SJSA1 (cell line): ENCODE results near the gene CATSPERZ. TPM values are rescaled to one million over a fixed set of nuclear protein-coding genes. Genes with fewer than 3 reads are reported as not detected.
A peak's percentile ranks its signal among the peaks of the same experiment; 100 is the strongest.

Source experiments
- DNase-seq, 2 experiments: peaks; one replicate each; pipeline ENCODE4 v3.0.0-alpha.2; 2015 to 2020; ENCODE audit warnings: low spot score in 2 of 2, low read depth in 1 of 2
- H3K27ac ChIP-seq: fragments of 250-450 bp; sonication (Bioruptor Pico); 2 replicates; pipeline ENCODE4 v1.5.1; 2020; ENCODE audit warnings: mild to moderate bottlenecking, moderate library complexity
- H3K27me3 ChIP-seq: fragments of 250-450 bp; sonication (Bioruptor Pico); replicated peaks from 2 replicates; pipeline ENCODE4 v1.5.1; 2020; ENCODE audit warnings: mild to moderate bottlenecking, moderate library complexity
- H3K36me3 ChIP-seq: fragments of 250-450 bp; sonication (Bioruptor Pico); 2 replicates; pipeline ENCODE4 v1.5.1; 2020; ENCODE audit warnings: mild to moderate bottlenecking
- H3K4me1 ChIP-seq: fragments of 250-450 bp; sonication (Bioruptor Pico); replicated peaks from 2 replicates; pipeline ENCODE4 v1.6.1; 2021; ENCODE audit warnings: mild to moderate bottlenecking
- H3K4me3 ChIP-seq: fragments of 250-450 bp; sonication (Bioruptor Pico); 2 replicates; pipeline ENCODE4 v1.5.1; 2020; ENCODE audit warnings: mild to moderate bottlenecking
- H3K9me3 ChIP-seq: fragments of 250-450 bp; sonication (Bioruptor Pico); replicated peaks from 2 replicates; pipeline ENCODE4 v1.5.1; 2020; ENCODE audit warnings: mild to moderate bottlenecking
- total RNA-seq: library from RNA; depleted of rRNA; stranded (reverse); fragments of >200 nt; shearing (Covaris generic); gene quantifications from 2 replicates; pipeline ENCODE4 v1.2.3, GENCODE V29; 2014

Gene CATSPERZ
- total RNA-seq, 1 experiment from 2014 or later, result not detected

DNA sequence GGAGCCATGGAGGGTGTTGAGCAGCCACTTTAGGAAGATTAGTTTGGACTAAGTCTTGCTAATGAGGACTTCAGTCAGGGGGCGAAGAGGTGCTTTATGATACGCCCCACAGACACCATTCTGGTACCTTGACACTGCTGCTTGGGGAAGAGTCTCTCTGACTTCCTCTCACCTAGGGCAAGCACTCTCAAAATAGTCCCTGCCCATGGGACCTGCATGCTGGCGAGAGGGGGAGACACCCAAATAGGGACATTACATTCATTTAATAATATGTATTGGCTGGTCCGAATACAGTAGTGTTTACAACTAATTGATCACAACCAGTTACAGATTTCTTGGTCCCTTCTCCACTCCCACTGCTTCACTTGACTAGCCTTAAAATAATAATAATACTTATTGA, 4.4 kb upstream of the CATSPERZ start:
- peaks cover 82% of the 10 kb centered on the region for H3K27me3 ChIP-seq
- no peak overlapping the region for H3K27ac ChIP-seq
- no peaks in the 10 kb centered on the region; the same call in 1 of the 2 replicates for H3K36me3 ChIP-seq
- H3K4me3 ChIP-seq, result no peak overlapping the region
- H3K4me1 ChIP-seq, result peaks cover 10% of the 10 kb centered on the region
- H3K9me3 ChIP-seq, result 0 out of 2 replicates have a peak, but pooled peaks cover 3% of the 10 kb centered on the region
- no peak for DNase-seq

GRCh38 chr11:64296236-64296635, 3.9 kb upstream of the CATSPERZ start:
- H3K27ac ChIP-seq, result no peak overlapping the region
- peaks cover 11% of the 10 kb centered on the region for H3K4me1 ChIP-seq
- no peak for DNase-seq
- no peaks in the 10 kb centered on the region; the same call in 1 of the 2 replicates for H3K36me3 ChIP-seq
- peaks cover 79% of the 10 kb centered on the region for H3K27me3 ChIP-seq
- 0 out of 2 replicates have a peak, but pooled peaks cover 3% of the 10 kb centered on the region for H3K9me3 ChIP-seq
- H3K4me3 ChIP-seq, result no peak overlapping the region

DNA sequence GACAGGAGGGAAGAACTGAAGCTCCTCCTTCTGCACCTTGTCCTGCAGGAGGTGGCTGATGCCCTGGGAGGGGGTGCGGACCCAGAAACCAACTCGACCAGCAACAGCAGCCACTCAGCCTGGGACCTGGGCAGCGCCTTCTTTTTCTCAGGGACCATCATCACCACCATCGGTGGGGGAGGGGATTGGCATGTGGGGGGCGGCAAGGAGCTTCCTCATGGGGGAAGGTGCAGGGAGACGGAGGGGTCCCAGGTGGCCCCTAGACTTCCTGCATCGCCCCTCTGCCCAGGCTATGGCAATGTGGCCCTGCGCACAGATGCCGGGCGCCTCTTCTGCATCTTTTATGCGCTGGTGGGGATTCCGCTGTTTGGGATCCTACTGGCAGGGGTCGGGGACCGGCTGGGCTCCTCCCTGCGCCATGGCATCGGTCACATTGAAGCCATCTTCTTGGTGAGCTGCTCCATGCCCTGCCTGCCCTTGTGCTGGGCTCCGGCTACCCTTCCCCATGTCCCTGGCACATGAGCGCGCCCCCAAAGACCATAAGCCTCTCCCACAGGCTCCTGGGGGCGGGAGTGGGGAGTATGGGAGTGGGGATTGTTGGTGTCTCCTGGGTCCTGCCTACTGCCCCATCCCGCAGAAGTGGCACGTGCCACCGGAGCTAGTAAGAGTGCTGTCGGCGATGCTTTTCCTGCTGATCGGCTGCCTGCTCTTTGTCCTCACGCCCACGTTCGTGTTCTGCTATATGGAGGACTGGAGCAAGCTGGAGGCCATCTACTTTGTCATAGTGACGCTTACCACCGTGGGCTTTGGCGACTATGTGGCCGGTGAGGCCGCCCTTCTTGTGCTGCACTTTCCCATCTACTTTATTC, 3.1 kb upstream of the CATSPERZ start:
- Histone ChIP-seq H3K9me3 (no peaks in the 10 kb centered on the region), H3K36me3 (no peaks in the 10 kb centered on the region; the same call in 1 of the 2 replicates), H3K4me3 (no peak overlapping the region), H3K4me1 (peaks cover 10% of the 10 kb centered on the region), H3K27me3 (peaks cover 71% of the 10 kb centered on the region), H3K27ac (no peak overlapping the region)
- no peak for DNase-seq

DNA sequence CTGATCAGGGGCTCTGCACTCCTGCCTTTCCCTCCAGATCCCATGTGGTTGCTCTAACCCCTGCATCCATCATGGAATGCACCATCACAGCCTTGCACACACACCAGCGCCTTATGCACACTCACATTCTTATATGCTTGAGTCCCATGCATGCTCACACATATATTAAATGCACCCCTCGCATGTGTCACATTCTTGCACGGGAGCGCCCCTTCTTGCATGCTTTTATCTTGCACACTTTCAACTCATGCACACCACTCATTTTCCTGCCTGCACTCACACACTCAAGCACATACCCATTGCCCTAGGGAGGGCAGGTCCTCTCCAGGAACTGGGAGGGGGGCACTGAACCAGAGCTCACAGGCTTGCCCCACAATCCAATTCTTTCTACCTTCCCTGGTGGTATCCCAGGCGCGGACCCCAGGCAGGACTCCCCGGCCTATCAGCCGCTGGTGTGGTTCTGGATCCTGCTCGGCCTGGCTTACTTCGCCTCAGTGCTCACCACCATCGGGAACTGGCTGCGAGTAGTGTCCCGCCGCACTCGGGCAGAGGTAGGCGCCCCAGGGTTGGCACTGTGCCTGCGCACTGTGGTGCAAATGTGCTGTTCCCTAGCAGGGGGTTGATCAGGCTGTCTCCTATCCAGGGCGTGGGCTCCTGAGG, 2.3 kb upstream of the CATSPERZ start:
- Histone ChIP-seq H3K36me3 (no peaks in the 10 kb centered on the region; the same call in 1 of the 2 replicates), H3K4me3 (no peak overlapping the region), H3K27ac (no peak overlapping the region), H3K4me1 (peaks cover 8% of the 10 kb centered on the region; the same call in 1 of the 2 replicates), H3K27me3 (peaks cover 63% of the 10 kb centered on the region), H3K9me3 (no peaks in the 10 kb centered on the region)
- no peak for DNase-seq

- Histone ChIP-seq H3K4me3 (no peak overlapping the region), H3K27me3 (peaks cover 49% of the 10 kb centered on the region), H3K4me1 (peaks cover 12% of the 10 kb centered on the region), H3K9me3 (no peaks in the 10 kb centered on the region), H3K36me3 (no peaks in the 10 kb centered on the region), H3K27ac (no peak overlapping the region)
- no peak for DNase-seq
Observed at GRCh38 chr11:64298966-64299846, 952 bp upstream of the CATSPERZ start.

DNA sequence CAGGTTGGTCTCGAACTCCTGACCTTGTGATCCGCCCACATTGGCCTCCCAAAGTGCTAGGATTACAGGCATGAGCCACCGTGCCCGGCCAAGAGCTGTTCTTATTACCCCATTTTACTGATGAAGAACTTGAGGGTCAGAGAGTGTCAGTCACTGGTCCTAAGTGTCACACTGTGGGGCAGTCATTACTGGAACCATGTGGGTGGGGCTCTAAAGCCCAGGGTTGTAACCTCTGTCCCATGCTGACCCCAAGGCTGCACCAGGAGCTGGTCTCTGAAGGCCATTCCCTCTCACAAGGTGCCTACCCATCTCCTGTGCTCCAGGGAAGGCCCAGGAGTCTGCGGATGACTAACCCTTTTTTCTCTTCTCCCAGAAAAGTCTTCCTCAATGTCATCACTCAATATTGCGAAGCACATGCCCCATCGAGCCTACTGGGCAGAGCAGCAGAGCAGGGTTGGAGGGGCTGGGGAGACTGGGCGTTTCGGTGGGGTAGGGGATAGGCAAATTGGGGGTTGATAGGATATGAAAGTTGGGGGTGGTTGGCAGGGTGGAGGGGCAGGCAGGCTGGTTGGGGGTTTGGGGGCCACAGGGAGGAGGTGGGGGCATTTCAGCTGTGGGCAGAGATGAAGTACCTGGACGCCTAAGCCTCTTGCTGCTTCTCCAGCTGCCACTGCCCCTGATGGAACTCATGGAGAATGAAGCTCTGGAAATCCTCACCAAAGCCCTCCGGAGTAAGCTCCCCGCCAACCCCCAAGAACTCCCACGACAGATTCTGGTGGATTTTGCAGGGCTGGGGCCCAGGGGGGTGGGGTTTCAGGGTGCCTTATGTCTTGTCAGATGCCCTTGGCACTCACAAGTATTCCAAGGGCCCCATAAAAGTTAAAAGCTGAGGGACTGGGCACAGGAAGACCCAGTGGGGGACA, 3.2 kb downstream of the CATSPERZ start:
- peaks cover 11% of the 10 kb centered on the region; the same call in 1 of the 2 replicates for H3K36me3 ChIP-seq
- peaks cover 24% of the 10 kb centered on the region for H3K4me1 ChIP-seq
- peaks cover 23% of the 10 kb centered on the region for H3K27me3 ChIP-seq
- H3K4me3 ChIP-seq, result no peak overlapping the region; the same call in 1 of the 2 replicates
- no peak for DNase-seq
- no peak overlapping the region for H3K27ac ChIP-seq
- no peaks in the 10 kb centered on the region for H3K9me3 ChIP-seq

DNA sequence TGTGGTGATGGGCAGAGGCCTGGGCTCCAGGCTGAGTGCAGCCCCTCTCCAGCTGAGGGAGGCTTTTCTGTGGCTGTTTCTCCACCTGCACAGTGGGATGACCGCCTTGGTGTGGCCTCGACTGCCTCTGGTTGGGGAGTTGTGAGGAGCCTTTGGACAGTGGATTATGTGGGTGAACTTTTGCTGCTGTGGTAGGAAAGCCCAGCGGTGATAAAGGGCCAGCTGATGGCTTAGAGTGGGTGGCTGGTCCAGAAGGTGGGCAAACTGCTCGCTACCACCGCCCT, 3.8 kb downstream of the CATSPERZ start:
- H3K4me1 ChIP-seq, result peaks cover 24% of the 10 kb centered on the region
- no peak overlapping the region for H3K27ac ChIP-seq
- H3K9me3 ChIP-seq, result no peaks in the 10 kb centered on the region
- peaks cover 11% of the 10 kb centered on the region; the same call in 1 of the 2 replicates for H3K36me3 ChIP-seq
- peaks cover 19% of the 10 kb centered on the region for H3K27me3 ChIP-seq
- DNase-seq, result no peak
- H3K4me3 ChIP-seq, result peak overlapping the region; percentile 60

- DNase-seq, result peak; percentile 95 to 97
- H3K4me1 ChIP-seq, result peaks cover 24% of the 10 kb centered on the region
- H3K9me3 ChIP-seq, result no peaks in the 10 kb centered on the region
- peaks cover 14% of the 10 kb centered on the region for H3K27me3 ChIP-seq
- peak overlapping the region; percentile 19 for H3K27ac ChIP-seq
- H3K36me3 ChIP-seq, result peaks cover 11% of the 10 kb centered on the region; the same call in 1 of the 2 replicates
- peak overlapping the region; percentile 60 for H3K4me3 ChIP-seq
Observed at GRCh38 chr11:64304316-64305072, 4.3 kb downstream of the CATSPERZ start.

DNA sequence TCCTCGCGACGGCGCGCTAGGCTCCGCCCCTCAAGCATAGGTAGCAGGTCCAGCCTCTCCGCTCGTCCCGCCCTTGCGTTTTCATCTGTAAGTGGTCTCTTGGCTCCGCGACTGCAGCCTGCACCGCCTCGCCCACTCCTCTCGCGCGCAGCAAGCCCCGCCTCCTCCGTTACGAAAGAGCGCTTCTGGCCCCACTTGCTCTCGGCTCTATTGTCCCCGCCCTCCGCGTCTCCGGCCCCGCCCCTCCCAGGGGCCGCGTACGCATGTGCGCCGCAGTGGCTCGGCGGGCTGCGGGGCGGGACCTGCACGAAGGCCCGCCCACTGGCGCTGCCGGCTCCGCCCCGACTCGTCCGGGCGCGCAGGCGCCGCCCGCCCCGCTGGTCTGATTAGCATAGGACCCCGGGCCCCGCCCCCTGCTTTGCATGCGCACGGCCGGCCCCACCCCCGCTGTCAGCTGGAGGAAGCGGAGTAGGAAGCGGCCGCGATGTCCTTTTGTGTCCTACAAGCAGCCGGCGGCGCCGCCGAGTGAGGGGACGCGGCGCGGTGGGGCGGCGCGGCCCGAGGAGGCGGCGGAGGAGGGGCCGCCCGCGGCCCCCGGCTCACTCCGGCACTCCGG, 5.0 kb downstream of the CATSPERZ start, which contains the start of gene ESRRA:
Gene ESRRA (plus strand): TSS at position 450 of the 616 bp plus-strand sequence. CDS start 1,656 bp downstream, outside the sequence.
- Histone ChIP-seq H3K27me3 (peaks cover 7% of the 10 kb centered on the region), H3K27ac (peak within 1 kb of the TSS; percentile 19), H3K4me1 (peaks cover 24% of the 10 kb centered on the region), H3K4me3 (peak within 1 kb of the TSS; percentile 60), H3K36me3 (peaks cover 11% of the 10 kb centered on the region; the same call in 1 of the 2 replicates), H3K9me3 (no peaks in the 10 kb centered on the region)
- peak; percentile 98 to 100 for DNase-seq

- DNase-seq, result peak; percentile 73 to 79
- no peaks in the 10 kb centered on the region for H3K9me3 ChIP-seq
- no peaks in the 10 kb centered on the region; the same call in 1 of the 2 replicates for H3K27me3 ChIP-seq
- no peak overlapping the region for H3K27ac ChIP-seq
- peaks cover 24% of the 10 kb centered on the region for H3K4me1 ChIP-seq
- H3K36me3 ChIP-seq, result peaks cover 11% of the 10 kb centered on the region; the same call in 1 of the 2 replicates
- peak overlapping the region; percentile 60 for H3K4me3 ChIP-seq
Observed at GRCh38 chr11:64305691-64306562, 5.8 kb downstream of the CATSPERZ start.

- no peak overlapping the region for H3K27ac ChIP-seq
- H3K9me3 ChIP-seq, result no peaks in the 10 kb centered on the region
- H3K36me3 ChIP-seq, result peaks cover 11% of the 10 kb centered on the region; the same call in 1 of the 2 replicates
- H3K4me1 ChIP-seq, result peaks cover 20% of the 10 kb centered on the region
- H3K4me3 ChIP-seq, result peak overlapping the region; percentile 60
- no peak for DNase-seq
- no peaks in the 10 kb centered on the region for H3K27me3 ChIP-seq
Observed at GRCh38 chr11:64306563-64306875, 6.4 kb downstream of the CATSPERZ start.
